ENCODE measurements around the gene PJVK.

GRCh38 chr2:178455947-178456346 lies 4.8 kb downstream of the PJVK start:
- TF ChIP-seq CTCF (IDR thresholded peaks at IDR 0.05; ENCODE audit: poor library complexity, severe bottlenecking) (no peak), SMC3 (conservative IDR thresholded peaks at IDR 0.05; ENCODE audit: poor library complexity) (no peak), TAF1 (IDR thresholded peaks at IDR 0.05; ENCODE audit: low read depth) (no peak), REST (IDR thresholded peaks at IDR 0.05; ENCODE audit: borderline replicate concordance) (no peak), EP300 (conservative IDR thresholded peaks at IDR 0.05; ENCODE audit: poor library complexity, severe bottlenecking) (no peak), POLR2AphosphoS5 (IDR thresholded peaks at IDR 0.05) (no peak)

Data from neural cell (in vitro differentiated cells).